IMR-90 (cell line): ENCODE measurements around the gene AHDC1. TPM values are rescaled to one million over a fixed set of nuclear protein-coding genes. Genes with fewer than 3 reads are reported as not detected.
A peak's percentile ranks its signal among the peaks of the same experiment; 100 is the strongest.

Experiments
- ATAC-seq: fragments of 200-7000 bp; cut with Tn5 transposase; 2 replicates; pipeline ENCODE4 v1.9.1; 2020; ENCODE audit warnings: low read depth, mild to moderate bottlenecking, moderate library complexity
- BruUV-seq: library from RNA; stranded (reverse); fragments of 400-500 nt; replicated peaks from 2 replicates; lab custom pipeline; 2021; lab: Mats Ljungman, UMichigan
- CTCF ChIA-PET: fragments of 300-600 bp; formaldehyde crosslinking; extraction: SDS; loops from one replicate; lab custom pipeline; 2021; ENCODE audit warnings: antibody characterized with exemption; lab: Yijun Ruan, JAX
- POLR2A ChIA-PET: fragments of 300-600 bp; sonication (Branson Sonifier 250); formaldehyde crosslinking; loops from one replicate; lab custom pipeline; 2022; ENCODE audit warnings: antibody characterized with exemption; ENCODE audit not compliant: unreplicated experiment; lab: Charles Lee
- DNase-seq: peaks from one replicate; pipeline ENCODE4 v3.0.0; 2013
- H2AFZ ChIP-seq: replicated peaks from 2 replicates; pipeline ENCODE3; 2013; ENCODE audit warnings: low read length, mild to moderate bottlenecking; ENCODE audit not compliant: poor library complexity
- H2AK5ac ChIP-seq: 2 replicates; pipeline ENCODE4 v1.6.1; 2013; ENCODE audit warnings: low read depth, low read length, inconsistent platforms
- H2AK9ac ChIP-seq: replicated peaks from 2 replicates; pipeline ENCODE3; 2013; ENCODE audit warnings: mild to moderate bottlenecking, low read depth, low read length, moderate library complexity; ENCODE audit not compliant: poor library complexity
- H2BK120ac ChIP-seq: 2 replicates; pipeline ENCODE4 v1.6.1; 2013; ENCODE audit warnings: low read depth, low read length, inconsistent platforms
- H2BK15ac ChIP-seq: 3 replicates; pipeline ENCODE4 v1.6.1; 2013; ENCODE audit warnings: low read depth, low read length, inconsistent platforms
- H2BK20ac ChIP-seq: 2 replicates; pipeline ENCODE4 v1.6.1; 2013; ENCODE audit warnings: low read depth, mild to moderate bottlenecking, inconsistent platforms, low read length, moderate library complexity
- H2BK5ac ChIP-seq: 2 replicates; pipeline ENCODE4 v1.6.1; 2013; ENCODE audit warnings: mild to moderate bottlenecking, low read depth, low read length, inconsistent platforms; ENCODE audit not compliant: poor library complexity, severe bottlenecking
- H3K14ac ChIP-seq: replicated peaks from 2 replicates; pipeline ENCODE4 v1.6.1; 2013; ENCODE audit warnings: low read depth, low read length, inconsistent platforms
- H3K18ac ChIP-seq: 2 replicates; pipeline ENCODE4 v1.6.1; 2013; ENCODE audit warnings: low read depth, low read length, control low read depth
- H3K23ac ChIP-seq: 2 replicates; pipeline ENCODE4 v1.6.1; 2013; ENCODE audit warnings: low read depth, low read length, inconsistent platforms
- H3K27ac ChIP-seq: 2 replicates; pipeline ENCODE4 v1.5.1; 2013; ENCODE audit warnings: mild to moderate bottlenecking, control low read depth, low read length; ENCODE audit not compliant: insufficient read depth
- H3K27me3 ChIP-seq: 2 replicates; pipeline ENCODE4 v1.6.1; 2013; ENCODE audit warnings: low read length; ENCODE audit not compliant: control insufficient read depth, insufficient read depth
- H3K36me3 ChIP-seq: 2 replicates; pipeline ENCODE4 v1.6.1; 2013; ENCODE audit warnings: low read length, mixed read lengths; ENCODE audit not compliant: control insufficient read depth, insufficient read depth
- H3K4ac ChIP-seq: 2 replicates; pipeline ENCODE4 v1.6.1; 2013; ENCODE audit warnings: low read depth, low read length, inconsistent platforms
- H3K4me1 ChIP-seq: 2 replicates; pipeline ENCODE4 v1.6.1; 2013; ENCODE audit warnings: low read length, mixed read lengths; ENCODE audit not compliant: control insufficient read depth, insufficient read depth
- H3K4me2 ChIP-seq: 2 replicates; pipeline ENCODE4 v1.6.1; 2013; ENCODE audit warnings: low read depth, mild to moderate bottlenecking, control low read depth, low read length, moderate library complexity
- H3K4me3 ChIP-seq: 2 replicates; pipeline ENCODE4 v1.5.1; 2013; ENCODE audit warnings: low read depth, mild to moderate bottlenecking, control low read depth, low read length, moderate library complexity; ENCODE audit not compliant: insufficient read depth
- H3K56ac ChIP-seq: 2 replicates; pipeline ENCODE4 v1.6.1; 2013; ENCODE audit warnings: low read length, inconsistent platforms; ENCODE audit not compliant: insufficient read depth; ENCODE audit errors: extremely low read depth
- H3K79me1 ChIP-seq, 2 experiments: 2 replicates each; pipeline ENCODE4 v1.6.1; 2013; ENCODE audit warnings: low read length in 2 of 2, inconsistent platforms in 1 of 2, low read depth in 1 of 2
- H3K9ac ChIP-seq: 2 replicates; pipeline ENCODE4 v1.6.1; 2013; ENCODE audit warnings: low read depth, low read length, control low read depth
- H3K9me1 ChIP-seq: 2 replicates; pipeline ENCODE4 v1.6.1; 2013; ENCODE audit warnings: low read length, inconsistent platforms; ENCODE audit not compliant: insufficient read depth
- H3K9me3 ChIP-seq: 2 replicates; pipeline ENCODE4 v1.6.1; 2013; ENCODE audit warnings: low read length; ENCODE audit not compliant: control insufficient read depth, insufficient read depth
- H4K20me1 ChIP-seq: 2 replicates; pipeline ENCODE4 v1.6.1; 2013; ENCODE audit warnings: low read length, inconsistent platforms; ENCODE audit not compliant: insufficient read depth
- H4K5ac ChIP-seq: 2 replicates; pipeline ENCODE4 v1.6.1; 2013; ENCODE audit warnings: mild to moderate bottlenecking, low read depth, low read length, control low read depth
- H4K8ac ChIP-seq, 2 experiments: 2 replicates each; pipeline ENCODE4 v1.6.1; 2013; ENCODE audit warnings: low read depth in 2 of 2, low read length in 2 of 2, control low read depth in 1 of 2, inconsistent platforms in 1 of 2
- H4K91ac ChIP-seq: 2 replicates; pipeline ENCODE4 v1.6.1; 2013; ENCODE audit warnings: low read depth, low read length, inconsistent platforms; ENCODE audit not compliant: insufficient read depth
- BHLHE40 ChIP-seq: fragments of 150-350 bp; IDR thresholded peaks from 2 replicates; pipeline ENCODE4 v1.6.1; 2016; ENCODE audit warnings: mild to moderate bottlenecking, low read depth, low read length
- CEBPB ChIP-seq: IDR thresholded peaks from 2 replicates; pipeline ENCODE4 v1.6.1; 2012; ENCODE audit warnings: low read depth, low read length, improper control_type of control experiment
- CHD1 ChIP-seq: IDR thresholded peaks from 2 replicates; pipeline ENCODE4 v1.6.1; 2012; ENCODE audit warnings: low read depth, low read length, improper control_type of control experiment
- CTCF ChIP-seq: conservative IDR thresholded peaks from 2 replicates; pipeline ENCODE4 v1.5.1; 2012; ENCODE audit warnings: mild to moderate bottlenecking, low read depth, low read length, improper control_type of control experiment
- ELK1 ChIP-seq: fragments of 150-350 bp; IDR thresholded peaks from 2 replicates; pipeline ENCODE4 v1.6.1; 2016; ENCODE audit warnings: low read depth, mild to moderate bottlenecking, low read length, moderate library complexity, borderline replicate concordance
- FOS ChIP-seq: fragments of 150-350 bp; IDR thresholded peaks from 2 replicates; pipeline ENCODE4 v1.6.1; 2016; ENCODE audit warnings: low read depth, low read length
- MAFK ChIP-seq: IDR thresholded peaks from 2 replicates; pipeline ENCODE4 v1.6.1; 2012; ENCODE audit warnings: low read depth, low read length, improper control_type of control experiment
- MAZ ChIP-seq: IDR thresholded peaks from 2 replicates; pipeline ENCODE4 v1.6.1; 2012; ENCODE audit warnings: low read depth, mild to moderate bottlenecking, low read length, improper control_type of control experiment, moderate library complexity, borderline replicate concordance
- MXI1 ChIP-seq: IDR thresholded peaks from 2 replicates; pipeline ENCODE4 v1.6.1; 2012; ENCODE audit warnings: low read depth, mild to moderate bottlenecking, low read length, moderate library complexity, borderline replicate concordance
- NFE2L2 ChIP-seq: fragments of 150-350 bp; IDR thresholded peaks from 2 replicates; pipeline ENCODE4 v1.6.1; 2016; ENCODE audit warnings: low read depth, mild to moderate bottlenecking, low read length
- RAD21 ChIP-seq: IDR thresholded peaks from 2 replicates; pipeline ENCODE4 v1.6.1; 2012; ENCODE audit warnings: low read length, improper control_type of control experiment
- RCOR1 ChIP-seq: IDR thresholded peaks from 2 replicates; pipeline ENCODE4 v1.6.1; 2012; ENCODE audit warnings: mild to moderate bottlenecking, low read length, improper control_type of control experiment; ENCODE audit not compliant: insufficient replicate concordance
- WGBS, 2 experiments: methylation state at CpG; one replicate each; pipeline versions ENCODE4 v1.1.5 to v1.1.7; 2013; ENCODE audit warnings: missing lambda C conversion rate in 2 of 2; ENCODE audit not compliant: insufficient read length in 1 of 2; ENCODE audit errors: extremely low coverage in 2 of 2; 5-methylcytosine and 5-hydroxymethylcytosine counted together
- dilution Hi-C: fragments of 300-500 bp; cut with HindIII; formaldehyde crosslinking; loops from one replicate; pipeline ENCODE4 v1.14.3; 2018; ENCODE audit warnings: low sequenced_read_pairs; ENCODE audit not compliant: unreplicated experiment
- in situ Hi-C: fragments of 300-500 bp; cut with MboI; formaldehyde crosslinking; loops from 3 replicates; pipeline ENCODE4 v1.14.3; 2019; ENCODE audit warnings: low sequenced_read_pairs, inconsistent platforms, mixed read lengths
- intact Hi-C: fragments of 100-400 bp; cut with micrococcal nuclease; formaldehyde crosslinking; loops from 2 replicates; pipeline ENCODE4 v1.10.0; 2022
- polyA plus RNA-seq, 3 experiments: library from polyadenylated mRNA; depleted of rRNA; stranded (reverse); fragments of >200 nt; gene quantifications; 2 replicates each; pipeline ENCODE4 v1.2.3, GENCODE V29; 2012; ENCODE audit warnings: low replicate concordance in 1 of 3
- total RNA-seq: library from RNA; depleted of rRNA; stranded (reverse); fragments of >200 nt; gene quantifications from 2 replicates; pipeline ENCODE4 v1.2.3, GENCODE V29; 2012
- TF ChIP-seq, protein P1 (sequence below): fragments of 150-350 bp; IDR thresholded peaks from 2 replicates; pipeline ENCODE4 v1.6.1; 2017; ENCODE audit warnings: mild to moderate bottlenecking, antibody characterized with exemption, low read length, low read depth

AHDC1 gene
- total and polyA plus RNA-seq, 2 of the 4 experiments (the other 2 are of a cell fraction), result 2.0 to 11.6 TPM

GRCh38 chr1:27487966-27488884, 115.7 kb downstream of the AHDC1 start:
- POLR2A ChIA-PET, result no interaction called here
- Histone ChIP-seq H2AK5ac (peak overlapping the region; percentile 10; the same call in 1 of the 2 replicates), H3K56ac (no peak overlapping the region), H3K4me2 (peak overlapping the region; percentile 73), H4K91ac (no peak overlapping the region), H2AFZ (no peak overlapping the region), H2BK20ac (no peak overlapping the region), H3K14ac (0 out of 2 replicates have a peak overlapping the region, but pooled peaks have one; percentile 12), H2BK120ac (no peak overlapping the region), H4K8ac (no peak overlapping the region), H3K9me3 (no peaks in the 10 kb centered on the region), H4K20me1 (peaks cover 44% of the 10 kb centered on the region), H2AK9ac (no peak overlapping the region), H3K4me1 (peaks cover 6% of the 10 kb centered on the region), H3K36me3 (no peaks in the 10 kb centered on the region), H3K4me3 (peak overlapping the region; percentile 79), H2BK15ac (no peak overlapping the region), H3K79me1 (peaks cover 2 to 27% of the 10 kb centered on the region in 2 experiments; a peak in 3 of 4 replicates), H2BK5ac (no peak overlapping the region), H3K18ac (no peak overlapping the region), H3K27me3 (no peaks in the 10 kb centered on the region), H3K9me1 (peaks cover 10% of the 10 kb centered on the region; the same call in 1 of the 2 replicates), H4K5ac (no peak overlapping the region), H3K23ac (peak overlapping the region; percentile 31; the same call in 1 of the 2 replicates), H3K27ac (no peak overlapping the region; the same call in 1 of the 2 replicates), H3K9ac (peak overlapping the region; percentile 62), H3K4ac (no peak overlapping the region)
- BruUV-seq, result TSS peak; percentile 24
- dilution Hi-C loops, result no loop called here
- CTCF ChIA-PET, result interaction anchor here (0.6 kb wide), 1 partner anchor 584 kb away, joined by 4 read pairs; no protein-coding TSS in a partner anchor
- intact Hi-C loops, result loop anchor here (2.0 to 5.0 kb wide), 2 partner anchors 69 to 114 kb away; partner anchors contain the start of gene AHDC1
- ATAC-seq (no peak), DNase-seq (peak; percentile 33)
- 0% methylated on average over 1 of the region's 6 CpGs; no CpG with 5 or more reads in 1 of the 2 experiments for WGBS, 2 experiments
- in situ Hi-C loops, result no loop called here
- TF ChIP-seq ELK1 (no peak), CHD1 (no peak), MAZ (no peak), RAD21 (no peak), CTCF (no peak), RCOR1 (no peak), MXI1 (no peak), NFE2L2 (no peak), MAFK (no peak), FOS (no peak), BHLHE40 (no peak), CEBPB (no peak)
- TF ChIP-seq, protein P1, sequence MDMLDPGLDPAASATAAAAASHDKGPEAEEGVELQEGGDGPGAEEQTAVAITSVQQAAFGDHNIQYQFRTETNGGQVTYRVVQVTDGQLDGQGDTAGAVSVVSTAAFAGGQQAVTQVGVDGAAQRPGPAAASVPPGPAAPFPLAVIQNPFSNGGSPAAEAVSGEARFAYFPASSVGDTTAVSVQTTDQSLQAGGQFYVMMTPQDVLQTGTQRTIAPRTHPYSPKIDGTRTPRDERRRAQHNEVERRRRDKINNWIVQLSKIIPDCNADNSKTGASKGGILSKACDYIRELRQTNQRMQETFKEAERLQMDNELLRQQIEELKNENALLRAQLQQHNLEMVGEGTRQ, result no peak
